VCaP (cell line): ENCODE data around the gene OSBPL3.

Source experiments
- H3K27ac ChIP-seq: fragments of 450-650 bp; 2 replicates; pipeline ENCODE4 v1.5.1; 2017
- CTCF ChIP-seq: fragments of 450-650 bp; conservative IDR thresholded peaks from 2 replicates; pipeline ENCODE4 v1.5.1; 2017; ENCODE audit warnings: mild to moderate bottlenecking, moderate library complexity

OSBPL3 gene

GRCh38 chr7:24879291-24879690 lies 100.7 kb downstream of the OSBPL3 start:
- TF ChIP-seq CTCF = no peak

GRCh38 chr7:24877790-24878311 lies 102.1 kb downstream of the OSBPL3 start:
- TF ChIP-seq CTCF = no peak
- no peak overlapping the region for H3K27ac ChIP-seq

More at GRCh38 chr7:24879291-24879690, 100.7 kb downstream of the OSBPL3 start:
- no peak overlapping the region for H3K27ac ChIP-seq

- H3K27ac ChIP-seq = no peak overlapping the region
- TF ChIP-seq CTCF = no peak
Measured at GRCh38 chr7:24874791-24875190, 105.2 kb downstream of the OSBPL3 start.

GRCh38 chr7:24873944-24874343 lies 106.0 kb downstream of the OSBPL3 start:
- TF ChIP-seq CTCF = no peak
- no peak overlapping the region for H3K27ac ChIP-seq

- no peak for TF ChIP-seq CTCF
- H3K27ac ChIP-seq = no peak overlapping the region
Measured at GRCh38 chr7:24871770-24872169, 108.2 kb downstream of the OSBPL3 start.

GRCh38 chr7:24870766-24871165 lies 109.2 kb downstream of the OSBPL3 start:
- no peak for TF ChIP-seq CTCF
- no peak overlapping the region for H3K27ac ChIP-seq

GRCh38 chr7:24869572-24869971 lies 110.4 kb downstream of the OSBPL3 start:
- no peak overlapping the region for H3K27ac ChIP-seq
- no peak for TF ChIP-seq CTCF
